ENCODE results near the gene PSD2. TPM values are rescaled to one million over a fixed set of nuclear protein-coding genes. Genes with fewer than 3 reads are reported as not detected.
"Not testable (repeated sequence)": the region's sequence is repeated elsewhere in the genome, so short reads cannot be mapped to it uniquely, and the experiment has no call there.

Gene PSD2
- total RNA-seq, 2 experiments from 2014 or later, result not detected

DNA sequence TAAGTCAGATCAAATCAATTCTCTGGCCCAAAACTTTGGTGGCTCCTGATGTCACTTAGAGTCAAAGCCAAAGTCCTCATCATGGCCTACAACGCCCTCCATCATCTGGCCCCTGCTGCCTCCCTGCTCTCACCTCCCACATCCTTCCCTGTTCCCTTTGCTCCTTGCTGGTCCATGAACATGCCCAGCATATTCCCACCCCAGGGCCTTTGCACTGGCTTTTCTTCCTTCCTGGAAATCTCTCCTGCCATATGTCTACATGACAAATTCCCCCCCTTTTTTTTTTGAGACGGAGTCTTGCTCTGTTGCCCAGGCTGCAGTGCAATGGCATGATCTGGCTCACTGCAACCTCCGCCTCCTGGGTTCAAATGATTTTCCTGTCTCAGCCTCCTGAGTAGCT, 11.1 kb upstream of the PSD2 start:
- POLR2A ChIA-PET, result no interaction called here
- CTCF ChIA-PET, result no interaction called here

DNA sequence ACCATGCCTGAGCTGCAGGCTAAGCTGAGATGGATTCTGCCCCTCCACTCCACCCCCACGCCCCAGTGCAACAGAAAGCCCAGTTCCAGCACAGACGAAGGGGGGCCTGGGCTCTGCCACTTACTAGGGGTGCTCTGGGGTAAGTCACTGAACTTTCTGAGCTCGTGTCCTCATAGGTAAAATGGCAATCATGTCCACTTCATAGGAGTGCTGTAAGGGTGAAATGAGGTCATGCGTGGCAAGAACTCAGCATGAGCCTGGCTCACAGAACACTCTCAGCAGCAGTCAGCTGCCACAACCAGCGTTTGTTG, 8.4 kb upstream of the PSD2 start:
- POLR2A ChIA-PET, result no interaction called here

DNA sequence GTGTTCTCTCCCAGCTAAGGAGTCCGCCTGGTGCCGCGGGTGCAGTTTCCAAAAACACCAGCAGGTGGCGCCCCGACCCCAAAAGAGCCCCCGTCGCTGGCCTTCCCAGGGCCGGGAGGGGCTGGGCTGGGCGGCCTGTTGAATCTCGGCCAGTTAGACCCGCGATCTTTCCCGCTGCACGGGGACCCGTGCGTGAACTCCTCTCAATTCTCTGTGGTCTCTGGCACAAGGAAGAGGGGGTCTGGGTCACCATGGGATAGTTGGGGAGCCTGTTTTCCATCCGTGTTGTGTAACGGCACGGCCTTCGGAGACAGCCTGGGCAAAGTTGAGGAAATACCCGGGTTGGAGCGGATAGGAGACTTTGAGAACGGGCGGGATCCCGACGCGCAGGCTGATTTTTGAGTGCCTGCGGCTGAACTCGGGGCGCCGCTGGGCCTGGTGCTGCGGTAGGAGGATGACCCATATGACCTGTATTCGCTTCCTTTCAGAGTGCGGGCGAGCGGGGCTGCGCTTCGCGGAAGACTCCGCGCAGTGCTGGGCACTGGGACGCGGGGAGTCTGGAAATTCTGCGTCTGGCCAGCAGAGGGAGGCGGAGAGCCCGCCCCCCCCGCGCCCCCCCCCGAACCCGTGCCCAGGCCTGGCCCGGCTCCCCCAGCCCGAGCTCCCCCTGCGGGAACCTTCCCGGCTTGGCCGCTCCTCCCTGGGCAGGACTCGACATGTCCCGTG, 7.9 kb upstream of the PSD2 start:
- POLR2A ChIA-PET, result no interaction called here
- CTCF ChIA-PET, result interaction anchor here (0.6 to 4.5 kb wide), 31 partner anchors 8 to 369 kb away, joined by 3 to 101 read pairs (median 4); partner anchors contain the start of gene PSD2

More for the DNA sequence above, 8.4 kb upstream of the PSD2 start:
- CTCF ChIA-PET, result interaction anchor here (0.6 to 4.5 kb wide), 28 partner anchors 8 to 369 kb away, joined by 3 to 101 read pairs (median 4); partner anchors contain the start of gene PSD2

DNA sequence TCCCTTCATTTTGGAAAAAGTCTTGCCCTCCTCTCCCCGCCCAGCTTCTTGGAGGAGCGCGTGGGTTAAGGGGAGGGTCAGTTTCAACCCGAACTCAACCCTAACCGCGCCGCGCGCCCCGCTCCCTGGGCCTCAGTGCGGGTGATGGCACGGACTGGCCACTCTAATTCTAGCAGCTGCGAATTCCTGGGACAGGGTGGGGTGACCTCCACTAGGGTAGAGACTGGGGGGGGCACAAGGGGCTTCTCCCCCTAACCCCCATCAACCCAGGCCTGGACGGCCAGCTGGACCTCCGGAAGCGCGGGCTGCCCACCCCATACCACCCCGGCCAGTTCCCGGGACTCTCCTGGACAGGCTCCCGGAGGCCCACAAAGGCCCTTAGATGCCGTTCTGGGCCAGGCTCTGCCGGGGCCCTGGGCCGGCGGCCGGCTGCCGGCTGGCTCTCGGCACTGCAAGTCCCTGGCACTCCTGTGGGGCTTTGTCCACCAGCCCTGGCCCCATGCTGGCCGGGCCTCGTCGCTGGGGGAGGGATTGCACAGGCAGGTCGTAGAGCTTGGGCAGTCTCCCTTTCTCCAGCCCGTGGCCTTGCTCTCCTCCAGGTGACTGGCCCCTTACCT, 7.2 kb upstream of the PSD2 start:
- CTCF ChIA-PET, result interaction anchor here (0.5 to 4.5 kb wide), 16 partner anchors 10 to 407 kb away, joined by 3 to 101 read pairs (median 6); no protein-coding TSS in a partner anchor
- POLR2A ChIA-PET, result no interaction called here

DNA sequence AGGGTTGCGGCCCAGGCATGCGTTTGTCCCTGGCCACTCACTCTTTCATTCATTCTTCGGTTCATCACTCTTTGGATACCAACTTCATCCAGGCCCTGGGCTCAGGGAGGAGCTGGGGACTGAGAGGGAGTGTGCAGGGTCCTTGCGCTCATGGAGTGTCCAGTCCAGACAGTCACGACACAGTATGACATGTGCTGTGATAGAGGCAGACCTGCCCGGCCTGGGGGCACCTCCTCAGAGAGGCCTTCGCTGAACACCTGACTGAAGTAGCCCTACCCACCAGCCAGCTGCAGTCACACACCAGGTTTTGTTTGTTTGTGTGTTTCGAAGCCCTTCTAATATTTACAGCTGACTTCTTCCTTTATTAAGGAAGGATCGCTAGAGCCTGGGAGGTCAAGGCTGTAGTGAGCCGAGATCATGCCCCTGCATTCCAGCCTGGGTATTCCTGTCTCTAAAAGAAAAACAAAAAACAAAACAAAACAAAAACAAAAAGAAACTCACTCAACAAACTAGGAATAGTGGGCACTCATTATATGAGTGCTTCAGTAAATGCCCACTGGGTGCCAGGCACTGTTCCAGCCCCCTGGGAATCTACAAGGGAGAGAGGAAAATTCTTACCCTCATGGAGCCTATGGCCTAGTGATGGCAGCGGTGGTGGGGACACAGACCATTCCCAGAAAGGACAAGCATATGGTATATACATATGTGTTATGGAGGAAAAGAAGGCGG, 6.3 kb upstream of the PSD2 start:
- ChIA-PET POLR2A (no interaction called here), CTCF (interaction anchor here (0.5 to 4.5 kb wide), 10 partner anchors 9 to 438 kb away, joined by 3 to 101 read pairs (median 14); no protein-coding TSS in a partner anchor)

DNA sequence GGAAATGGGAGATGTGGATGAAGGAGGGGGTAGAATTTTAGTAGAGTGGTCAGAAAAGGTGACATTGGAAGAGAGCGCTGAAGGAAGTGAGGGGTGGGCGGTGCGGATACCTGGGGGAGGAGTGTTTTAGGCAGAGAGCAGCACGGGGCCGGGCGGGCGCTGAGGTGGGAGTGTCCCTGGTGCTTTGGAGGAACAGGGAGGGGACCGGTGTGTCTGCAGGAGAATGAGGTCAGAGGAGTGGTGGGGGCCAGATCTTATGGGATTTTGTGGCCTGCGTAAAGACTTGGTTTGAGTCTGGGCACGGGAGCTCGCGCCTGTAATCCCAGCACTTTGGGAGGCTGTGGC, 5.8 kb upstream of the PSD2 start:
- CTCF ChIA-PET, result interaction anchor here (0.6 to 4.5 kb wide), 6 partner anchors 14 to 1209 kb away, joined by 3 to 101 read pairs (median 12); no protein-coding TSS in a partner anchor
- POLR2A ChIA-PET, result no interaction called here

DNA sequence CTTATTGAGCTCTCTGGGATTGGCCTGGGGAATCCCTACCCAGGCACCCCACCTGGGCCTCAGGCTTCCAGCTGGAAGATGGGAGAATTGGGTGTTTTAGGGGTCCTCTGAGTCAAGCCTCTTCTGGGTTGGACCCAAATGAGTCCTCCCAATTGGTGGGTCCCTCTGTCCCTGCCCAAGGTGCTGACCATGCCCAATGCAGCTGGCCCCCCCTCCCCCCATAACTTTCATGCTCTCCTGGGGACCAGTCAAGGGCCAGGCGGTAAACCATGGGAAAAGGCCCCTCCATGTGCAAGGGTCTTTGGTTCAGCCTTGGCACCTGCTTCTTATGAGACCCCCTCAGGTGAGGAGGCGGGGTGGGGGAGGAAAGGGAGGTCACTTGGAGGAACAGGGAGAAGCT, 3.4 kb upstream of the PSD2 start:
- CTCF ChIA-PET, result interaction anchor here (0.8 to 2.8 kb wide), 3 partner anchors 9 to 177 kb away, joined by 3 to 20 read pairs (median 3); no protein-coding TSS in a partner anchor
- POLR2A ChIA-PET, result no interaction called here

DNA sequence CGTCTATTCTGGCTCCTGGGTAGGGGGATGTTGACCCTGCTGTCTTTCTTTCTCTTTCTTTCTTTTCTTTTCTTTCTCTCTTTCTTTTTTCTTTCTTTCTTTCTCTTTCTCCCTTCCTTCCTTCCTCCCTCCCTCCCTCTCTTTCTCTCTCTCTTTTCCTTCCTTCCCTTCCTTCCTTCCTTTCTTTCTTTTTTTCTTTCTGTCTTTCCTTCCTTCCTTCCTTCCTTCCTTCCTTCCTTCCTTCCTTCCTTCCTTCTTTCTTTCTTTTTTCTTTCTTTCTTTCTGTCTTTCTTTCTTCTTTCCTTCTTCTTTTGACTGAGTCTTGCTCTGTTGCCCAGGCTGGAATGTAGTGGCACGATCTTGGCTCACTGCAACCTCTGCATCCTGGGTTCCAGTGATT, 3.0 kb upstream of the PSD2 start:
- POLR2A ChIA-PET, result not testable (repeated sequence)
- CTCF ChIA-PET, result interaction anchor here (1.1 to 2.8 kb wide), 2 partner anchors 10 to 176 kb away, joined by 3 to 20 read pairs; no protein-coding TSS in a partner anchor

DNA sequence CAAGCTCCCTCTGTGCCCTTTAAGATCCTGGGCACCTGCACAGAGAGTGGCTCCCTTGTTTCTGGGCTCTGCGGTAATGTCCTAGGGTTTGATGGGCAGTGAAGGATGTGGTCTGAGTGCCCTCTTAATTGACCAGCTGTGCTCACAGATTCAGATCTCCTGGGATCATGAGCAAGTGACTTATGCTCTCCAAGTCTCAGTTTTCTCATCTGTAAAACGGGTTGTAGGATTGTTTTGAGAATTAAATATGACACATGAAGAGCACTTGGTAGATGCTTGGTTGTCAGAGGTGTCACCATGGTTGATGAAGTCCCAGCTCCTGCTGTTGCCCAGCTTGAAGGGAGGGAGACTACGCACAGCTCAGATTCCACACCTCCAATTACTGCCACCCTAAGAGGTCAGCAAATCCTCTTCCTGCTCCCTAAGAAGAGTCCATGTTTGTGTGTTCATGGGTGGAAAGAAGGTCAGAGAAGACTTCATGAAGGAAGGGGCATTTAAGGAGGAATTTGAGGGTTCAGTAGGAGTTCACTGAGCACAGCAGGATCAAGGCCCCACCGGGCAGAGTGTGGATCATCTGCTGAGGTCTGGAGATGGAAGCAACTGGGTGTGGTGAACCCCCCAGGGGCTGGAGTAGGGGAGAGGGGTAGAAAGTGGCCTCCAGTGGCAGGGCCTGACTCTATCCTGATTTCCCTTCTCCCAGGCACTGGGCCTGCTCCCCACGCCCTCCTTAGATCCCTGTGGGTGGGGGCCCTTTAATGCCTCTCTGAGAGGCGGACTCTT, 1.4 kb upstream of the PSD2 start:
- CTCF ChIA-PET, result interaction anchor here (1.1 kb wide), 1 partner anchor 174 kb away, joined by 3 read pairs; no protein-coding TSS in a partner anchor
- POLR2A ChIA-PET, result no interaction called here

DNA sequence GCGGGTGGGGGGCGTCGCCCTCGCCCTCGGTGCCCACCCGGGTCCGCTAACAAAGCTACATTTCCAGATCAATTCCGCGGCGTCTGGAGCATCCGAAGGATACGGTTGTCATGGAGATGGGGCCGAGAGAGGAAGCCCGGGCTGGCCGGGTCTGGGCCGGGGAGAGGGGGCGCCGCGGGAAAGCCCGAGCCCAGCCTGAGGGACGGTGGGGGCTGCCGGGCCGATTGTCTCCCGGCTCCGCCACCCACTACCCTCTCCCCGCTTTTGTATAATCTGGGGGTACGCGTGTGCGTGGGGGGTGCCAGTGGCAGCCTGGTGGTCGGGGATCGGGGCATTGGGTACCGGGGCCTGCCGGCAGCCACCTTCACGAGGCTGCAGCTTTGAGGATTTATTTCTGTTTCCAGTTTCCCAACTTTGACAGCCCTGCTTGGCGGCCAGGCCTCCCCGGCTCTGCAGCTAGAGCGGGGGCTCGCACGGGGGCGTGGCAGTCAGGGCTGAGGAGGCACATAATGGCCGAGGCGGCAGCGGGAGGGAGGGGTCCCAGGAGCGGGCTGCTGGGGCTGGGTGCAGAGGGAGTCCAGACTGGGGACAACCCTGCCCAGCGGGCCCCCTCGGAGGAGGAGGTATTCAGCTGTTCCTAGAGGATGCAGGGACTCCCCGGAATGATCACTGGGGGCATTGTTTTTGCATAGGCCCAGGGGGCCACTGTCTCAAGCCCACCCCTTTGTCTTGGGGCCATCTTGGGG, 626 bp downstream of the PSD2 start:
- POLR2A ChIA-PET, result interaction anchor here (0.6 kb wide), 1 partner anchor 434 kb away, joined by 3 read pairs; no protein-coding TSS in a partner anchor

DNA sequence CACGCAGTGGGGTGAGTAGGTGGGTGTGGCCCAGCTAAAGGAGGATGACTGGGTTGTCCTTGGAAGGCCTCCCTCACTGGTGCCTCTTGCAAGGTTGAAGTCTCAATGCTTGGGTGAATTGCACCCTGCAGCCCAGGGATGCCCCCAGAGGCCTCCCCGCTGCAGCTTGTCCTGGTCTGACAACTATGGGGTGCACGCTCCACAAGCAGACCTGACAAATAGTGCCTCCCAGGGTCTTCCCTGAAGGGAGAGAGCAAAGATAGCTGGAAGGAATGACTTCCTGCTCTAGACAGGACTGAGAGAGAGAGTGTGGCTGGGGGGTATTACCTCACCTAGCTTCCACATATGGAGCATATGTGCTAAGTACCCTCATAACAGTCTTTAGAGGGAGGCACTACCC, 1.7 kb downstream of the PSD2 start:
- POLR2A ChIA-PET, result no interaction called here
- CTCF ChIA-PET, result interaction anchor here (1.0 to 3.8 kb wide), 4 partner anchors 10 to 171 kb away, joined by 3 to 26 read pairs (median 5); no protein-coding TSS in a partner anchor

More for the DNA sequence above, 626 bp downstream of the PSD2 start:
- CTCF ChIA-PET, result interaction anchor here (1.0 to 3.8 kb wide), 5 partner anchors 8 to 173 kb away, joined by 3 to 26 read pairs (median 3); no protein-coding TSS in a partner anchor

DNA sequence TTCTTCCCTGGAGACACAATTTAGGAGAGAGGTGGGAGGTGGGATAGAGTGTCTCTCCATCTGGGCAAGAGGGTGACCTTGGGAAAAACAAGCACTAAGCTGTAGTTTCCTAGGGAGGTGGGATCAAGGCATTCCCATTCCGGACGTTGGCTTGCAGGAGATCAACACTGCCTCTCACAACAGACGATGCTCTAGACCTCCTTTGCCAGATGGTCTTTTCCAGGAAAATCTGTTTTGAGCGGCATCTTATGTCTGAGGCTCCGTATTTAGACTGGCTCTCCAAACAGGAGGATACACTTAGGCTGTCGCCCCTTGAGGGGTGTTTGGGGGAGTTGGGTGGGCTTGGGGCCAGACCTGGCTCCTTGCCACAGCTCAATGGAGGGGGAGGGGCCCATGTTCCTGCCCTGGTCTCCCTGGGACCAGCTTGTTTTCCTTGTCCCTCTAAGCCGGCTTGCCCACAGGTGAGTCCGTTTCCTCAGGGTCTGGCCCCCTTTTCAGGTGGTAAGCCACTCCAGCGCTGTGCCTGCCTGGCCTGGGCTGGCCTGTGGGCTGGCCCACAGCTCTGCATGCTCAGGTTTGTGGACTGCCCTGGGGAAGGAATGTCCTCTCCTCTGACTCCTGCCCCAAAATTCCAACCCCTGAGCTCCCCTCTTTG, 2.4 kb downstream of the PSD2 start:
- ChIA-PET POLR2A (no interaction called here), CTCF (interaction anchor here (0.6 to 3.8 kb wide), 5 partner anchors 10 to 342 kb away, joined by 3 to 26 read pairs (median 3); no protein-coding TSS in a partner anchor)

DNA sequence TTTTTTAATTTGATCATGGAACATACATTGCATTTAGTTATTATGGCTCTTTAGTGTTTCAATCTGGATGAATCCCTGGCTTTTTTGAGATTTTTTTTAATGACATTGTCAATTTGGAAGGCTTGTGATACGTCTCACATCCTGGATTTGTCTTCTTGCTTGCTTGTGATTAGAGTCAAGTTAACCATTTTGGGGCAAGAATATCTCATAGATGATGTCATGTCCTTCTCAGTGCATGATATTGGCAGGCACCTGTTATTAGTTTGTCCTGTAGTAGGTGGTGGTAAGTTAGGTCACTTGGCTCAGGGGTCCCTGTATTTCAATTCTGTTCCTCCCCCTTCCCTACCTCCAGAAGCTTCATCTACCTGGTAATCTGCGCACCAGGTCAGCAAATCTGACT, 3.3 kb downstream of the PSD2 start:
- ChIA-PET CTCF (interaction anchor here (1.6 to 3.8 kb wide), 2 partner anchors 11 to 170 kb away, joined by 7 to 26 read pairs; no protein-coding TSS in a partner anchor), POLR2A (no interaction called here)

DNA sequence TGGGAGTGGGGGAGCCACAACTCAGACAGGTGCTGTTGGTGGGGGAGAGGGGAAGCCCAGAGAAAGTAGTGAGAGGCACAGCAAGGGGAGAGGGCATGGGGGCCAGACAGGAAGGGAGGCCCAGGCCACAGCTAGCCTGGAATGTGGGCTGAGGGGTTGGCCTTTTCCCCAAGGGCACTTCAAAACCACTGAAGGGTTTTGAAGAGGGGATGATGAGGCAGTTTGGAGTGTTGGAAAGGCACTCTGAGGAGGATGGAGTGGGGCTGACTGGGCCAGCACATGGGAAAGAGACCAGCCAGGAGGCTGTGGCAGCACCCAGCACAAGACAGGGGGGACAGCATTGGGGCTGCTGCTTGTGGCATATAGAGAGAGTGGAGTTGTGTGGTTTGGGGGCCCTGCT, 3.8 kb downstream of the PSD2 start:
- CTCF ChIA-PET, result interaction anchor here (0.6 to 3.8 kb wide), 3 partner anchors 12 to 169 kb away, joined by 3 to 26 read pairs (median 5); no protein-coding TSS in a partner anchor
- POLR2A ChIA-PET, result no interaction called here

DNA sequence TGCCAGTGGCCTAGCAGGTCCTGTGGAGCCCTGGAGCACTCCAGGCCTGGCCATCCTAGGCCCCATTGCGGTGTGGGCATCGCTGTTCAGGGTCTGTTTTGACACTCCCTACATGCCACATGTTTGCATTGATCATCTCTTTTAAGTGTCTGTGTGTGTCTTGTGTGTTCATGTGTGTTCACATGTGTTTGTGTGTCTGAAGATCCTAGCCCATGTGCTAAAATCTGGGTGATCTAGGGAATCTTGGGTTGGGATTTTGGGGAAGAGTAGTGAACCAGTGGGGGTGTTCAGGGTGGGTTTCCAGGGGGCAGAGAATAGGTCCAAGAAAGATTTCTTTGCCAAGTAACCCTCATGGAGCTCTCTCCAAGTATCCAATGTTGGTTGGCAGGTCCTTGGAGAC, 8.4 kb downstream of the PSD2 start:
- CTCF ChIA-PET, result no interaction called here
- POLR2A ChIA-PET, result no interaction called here

DNA sequence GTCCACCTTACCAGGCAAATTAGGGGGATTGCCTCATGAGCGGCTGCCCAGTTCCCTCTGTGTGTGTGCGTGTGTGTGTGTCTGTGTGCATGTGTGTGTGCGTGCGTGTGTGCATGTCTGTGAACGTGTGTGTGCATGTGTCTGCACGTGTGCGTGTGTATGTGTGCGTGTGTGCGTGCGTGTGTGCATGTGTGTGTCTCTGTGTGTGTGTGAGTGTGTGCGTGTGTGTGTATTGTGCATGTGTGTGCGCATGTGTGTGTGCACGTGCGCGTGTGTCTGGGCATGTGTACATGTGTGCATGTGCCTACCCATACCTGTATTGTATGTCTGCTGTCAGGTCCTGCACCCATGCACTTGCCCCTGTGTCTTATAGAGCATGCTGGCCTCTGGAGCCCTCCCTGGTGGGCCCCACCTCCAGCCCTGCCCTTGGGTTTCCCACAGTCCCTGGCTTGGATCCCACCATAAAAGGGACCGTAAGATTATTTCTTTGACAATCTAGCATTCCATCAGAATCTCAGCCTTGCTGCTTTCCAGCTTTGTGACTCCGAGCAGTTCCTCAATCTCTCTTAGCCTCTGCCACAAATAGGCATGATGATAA, 9.3 kb downstream of the PSD2 start:
- POLR2A ChIA-PET, result no interaction called here

DNA sequence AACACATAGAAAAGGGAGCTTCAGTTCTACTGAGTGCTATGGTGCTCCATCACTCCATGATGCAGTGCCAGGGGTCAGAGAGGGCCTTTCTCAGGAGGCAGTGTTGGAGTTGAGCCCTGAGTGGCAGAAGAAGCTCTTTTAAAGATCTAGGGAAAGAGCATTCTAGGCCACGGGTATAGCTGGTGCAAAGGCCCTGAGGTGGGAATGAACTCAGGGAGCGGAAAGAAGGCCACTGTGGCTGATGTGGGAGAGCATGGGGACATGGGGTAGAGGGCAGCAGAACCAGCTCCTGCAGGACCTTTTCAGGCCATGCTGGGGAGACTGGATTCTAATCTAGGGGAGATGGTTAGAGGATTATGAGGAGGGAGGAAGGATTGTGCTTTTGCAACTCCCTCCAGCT, 9.9 kb downstream of the PSD2 start:
- POLR2A ChIA-PET, result no interaction called here
- CTCF ChIA-PET, result no interaction called here

More for the DNA sequence above, 9.3 kb downstream of the PSD2 start:
- CTCF ChIA-PET, result no interaction called here

DNA sequence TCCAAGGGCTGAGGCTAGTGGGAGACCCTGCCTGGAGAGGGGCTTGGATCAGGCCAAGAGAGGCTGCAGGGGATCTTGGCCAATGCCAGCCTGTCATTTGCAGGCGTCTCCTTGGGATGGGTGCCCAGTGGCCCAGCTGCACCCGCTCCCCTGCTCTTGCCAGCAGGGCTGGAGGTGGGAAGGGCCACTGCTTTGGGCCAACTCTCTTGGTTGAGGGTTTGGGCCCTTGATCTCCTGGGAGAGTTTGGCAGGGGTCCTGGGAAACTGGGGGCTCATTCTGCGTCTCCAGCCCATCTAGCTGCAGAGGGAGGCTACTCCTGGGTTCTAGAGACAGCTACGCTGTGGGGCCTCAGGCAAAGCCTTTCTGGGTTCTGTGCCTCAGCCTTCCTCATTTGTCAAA, 10.5 kb downstream of the PSD2 start:
- ChIA-PET POLR2A (no interaction called here), CTCF (interaction anchor here (1.0 to 1.2 kb wide), 2 partner anchors 19 to 163 kb away, joined by 3 read pairs; no protein-coding TSS in a partner anchor)

Data from activated CD8-positive, alpha-beta memory T cell treated with anti-CD3 and anti-CD28 coated beads for 36 hours (primary cell).